Forelimb muscle (tissue), 1 donor: Measurements from ENCODE around the gene DYRK4. TPM values are rescaled to one million over a fixed set of nuclear protein-coding genes. Genes with fewer than 3 reads are reported as not detected.
A peak's percentile ranks its signal among the peaks of the same experiment; 100 is the strongest.

Experiments used
- DNase-seq: peaks from one replicate; pipeline ENCODE4 v3.0.0-alpha.2; 2013; ENCODE audit warnings: low read depth
- polyA plus RNA-seq: library from polyadenylated mRNA; unstranded; fragments of 120-200 nt; gene quantifications from one replicate; pipeline ENCODE4 v1.2.1, GENCODE V29; 2013; ENCODE audit not compliant: insufficient read length

Gene DYRK4
- polyA plus RNA-seq, 1 donor, result 19.2 TPM

DNA sequence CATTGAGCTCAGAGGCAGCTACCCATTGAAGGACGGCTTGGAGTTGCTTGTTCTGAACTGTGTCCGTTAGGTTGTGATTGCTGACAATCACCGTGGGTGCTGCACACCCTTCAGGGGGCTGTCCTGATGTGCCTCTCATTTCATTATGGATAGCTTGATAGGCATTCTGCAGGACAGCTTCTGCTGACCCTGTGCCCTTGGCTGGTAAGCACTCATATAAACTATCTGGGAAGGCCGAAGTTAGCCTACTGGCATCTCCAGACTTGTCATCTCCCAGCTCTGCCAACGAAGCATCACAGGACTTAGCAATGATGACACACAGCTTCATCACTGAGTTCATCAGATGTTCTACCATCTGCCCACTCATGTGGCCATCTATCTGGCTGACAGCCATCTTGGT is 64.5 kb downstream of the DYRK4 start:
- no peak for DNase-seq

DNA sequence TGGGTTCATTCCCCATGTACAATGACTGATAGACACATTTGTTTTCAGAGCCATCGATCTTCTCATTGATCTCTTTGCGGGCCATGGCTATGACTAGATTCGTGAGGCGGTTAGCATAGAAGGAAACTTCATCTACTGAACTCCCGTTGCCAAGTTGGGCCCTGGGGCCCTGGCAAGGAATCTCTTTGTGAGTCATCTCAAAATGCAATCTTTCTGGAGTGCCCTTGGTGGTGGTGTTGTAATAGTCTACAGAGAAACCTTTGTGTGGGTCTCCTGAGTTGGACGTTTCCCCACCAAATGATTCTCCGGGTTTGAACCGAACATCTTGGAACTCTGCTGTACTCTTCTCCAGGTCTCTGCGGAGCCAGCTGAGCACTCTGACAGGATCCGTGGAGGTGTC is 66.4 kb downstream of the DYRK4 start:
- DNase-seq, result no peak

DNA sequence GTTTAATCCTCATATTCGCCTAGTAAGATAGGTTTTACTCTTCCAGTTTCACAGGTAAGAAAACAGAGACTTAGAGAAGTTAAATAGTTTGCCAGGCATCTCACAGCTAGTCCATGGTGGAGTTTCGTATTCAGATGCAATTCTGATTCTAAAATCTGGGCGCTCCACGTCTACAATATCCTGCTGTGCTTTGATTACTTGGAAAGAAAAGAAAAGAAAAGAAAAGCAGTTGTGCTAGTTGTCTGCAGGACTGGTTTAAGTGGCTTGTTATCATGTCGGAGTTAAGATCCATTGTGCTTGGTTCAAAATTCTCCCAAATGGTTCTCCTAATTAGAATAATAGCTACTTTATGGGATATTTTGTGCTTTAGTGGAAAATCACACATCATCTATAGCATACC is 68.3 kb downstream of the DYRK4 start:
- DNase-seq, result no peak

GRCh38 chr12:4643747-4644146 is 81.7 kb downstream of the DYRK4 start:
- DNase-seq, result no peak

DNA sequence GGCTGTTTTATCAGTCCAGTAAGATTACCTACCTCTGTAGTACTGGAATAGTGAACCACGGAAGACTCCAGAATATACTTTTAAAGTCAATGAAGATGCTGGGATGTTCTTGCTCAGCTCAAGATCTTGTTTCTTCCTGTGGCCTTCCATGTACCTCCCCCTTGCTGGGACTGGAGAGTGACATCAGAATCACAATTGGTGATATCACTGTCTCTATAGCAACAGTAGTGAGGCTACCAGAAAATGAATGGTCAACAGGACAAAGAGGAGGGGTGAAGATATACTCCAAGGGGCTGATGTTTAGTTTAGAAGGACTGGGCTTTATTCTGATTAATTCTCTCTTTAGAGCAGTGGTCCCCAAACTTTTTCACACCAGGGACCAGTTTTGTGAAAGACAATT is 83.0 kb downstream of the DYRK4 start:
- DNase-seq, result no peak

GRCh38 chr12:4648104-4648500 is 86.1 kb downstream of the DYRK4 start:
- no peak for DNase-seq

DNA sequence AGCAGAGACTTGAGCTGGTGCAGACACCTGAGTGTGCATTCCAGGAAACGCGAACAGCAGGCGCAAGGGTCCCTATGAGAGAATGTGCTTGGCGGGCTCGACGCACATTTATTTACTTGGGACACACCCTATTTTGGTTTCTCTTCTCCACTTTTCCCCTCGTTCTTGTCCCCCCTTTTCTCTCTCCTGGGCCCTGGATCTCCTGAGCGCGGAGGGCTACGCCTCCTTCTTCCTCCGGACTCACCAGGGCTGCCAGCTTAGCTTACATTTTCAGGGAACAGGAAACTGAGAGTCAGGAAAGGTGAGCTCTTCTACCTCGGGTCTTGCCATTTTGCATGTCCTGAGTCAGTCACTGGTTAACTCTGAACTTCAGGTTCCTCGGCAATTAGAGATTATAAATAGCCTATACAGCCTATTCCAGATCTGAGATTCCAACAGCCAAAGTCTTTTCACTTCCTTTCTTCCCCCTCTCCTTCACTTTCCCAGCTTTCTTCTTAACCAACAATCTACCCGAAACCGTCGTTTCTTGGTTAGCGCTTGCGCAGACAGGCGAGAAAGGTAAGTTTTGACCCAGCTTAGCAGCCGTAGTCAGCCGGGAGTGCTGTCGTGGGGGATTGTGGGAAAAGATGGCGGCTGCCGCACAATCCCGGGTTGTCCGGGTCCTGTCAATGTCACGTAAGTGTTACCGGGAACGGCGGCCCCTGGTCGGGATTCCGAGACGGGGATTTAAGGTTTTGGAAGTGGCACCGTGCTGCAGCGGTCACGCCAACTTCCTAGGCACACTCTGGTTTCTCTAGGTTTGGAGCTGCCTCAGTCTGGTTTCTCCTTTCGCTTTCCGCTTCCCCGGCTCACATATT is 86.7 kb downstream of the DYRK4 start, which contains the start of the genes AKAP3 and NDUFA9:
AKAP3 (minus strand) TSS at position 551 of the 857 bp plus-strand sequence. CDS start 10,855 bp downstream, outside the sequence.
NDUFA9 (plus strand) TSS at position 614 of the 857 bp plus-strand sequence; CDS start at position 627, 13 bp downstream.
- DNase-seq, result peak; percentile 81

GRCh38 chr12:4649358-4649661 is 87.3 kb downstream of the DYRK4 start:
- no peak for DNase-seq

DNA sequence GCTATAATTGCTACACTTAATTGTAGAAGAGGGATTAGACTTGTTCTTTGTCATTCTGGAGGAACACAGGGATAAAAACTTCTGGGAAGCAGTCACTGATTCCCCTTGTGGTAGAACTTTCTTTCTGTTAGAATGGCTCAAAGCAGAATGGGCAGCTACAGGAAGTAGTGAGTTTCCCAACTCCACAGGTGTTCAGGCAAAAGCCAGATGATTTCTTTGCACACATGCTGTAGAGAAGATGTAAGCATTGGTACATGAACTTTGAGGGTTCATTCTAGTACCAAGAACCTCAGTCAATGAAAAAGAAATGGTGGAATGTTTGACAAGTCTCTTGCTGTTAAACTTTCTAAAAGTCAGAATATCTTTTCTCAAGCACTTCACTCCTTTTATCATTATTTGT is 91.2 kb downstream of the DYRK4 start:
- no peak for DNase-seq

GRCh38 chr12:4653691-4654090 is 91.7 kb downstream of the DYRK4 start:
- no peak for DNase-seq

Other genes with a start within 250 kb of the DYRK4 start
- 5.2 TPM for gene TIGAR, start 241.0 kb upstream of the DYRK4 start, polyA plus RNA-seq
- 0.19 TPM for gene FGF23, start 182.5 kb upstream of the DYRK4 start, polyA plus RNA-seq
- gene FGF6, start 116.4 kb upstream of the DYRK4 start, polyA plus RNA-seq, result 58.5 TPM
- gene RAD51AP1, start 23.3 kb upstream of the DYRK4 start, polyA plus RNA-seq, result 9.6 TPM
- gene AKAP3, start 86.8 kb downstream of the DYRK4 start, polyA plus RNA-seq, result 0.13 TPM
- gene NDUFA9, start 86.9 kb downstream of the DYRK4 start, polyA plus RNA-seq, result 92.2 TPM
- gene GALNT8, start 158.2 kb downstream of the DYRK4 start, polyA plus RNA-seq, result 3.7 TPM